Progenitor cell of endocrine pancreas (in vitro differentiated cells): ENCODE data around the gene TOMM22. TPM values are rescaled to one million over a fixed set of nuclear protein-coding genes. Genes with fewer than 3 reads are reported as not detected.

Experiments
- DNase-seq: peaks from one replicate; pipeline ENCODE4 v3.0.0; 2021; ENCODE audit warnings: low spot score; ENCODE audit not compliant: unreplicated experiment
- H3K27ac Mint-ChIP-seq: 2 replicates; pipeline ENCODE4 v1.8.0; 2021; ENCODE audit warnings: mild to moderate bottlenecking, moderate library complexity, mixed read lengths
- H3K27me3 Mint-ChIP-seq: 2 replicates; pipeline ENCODE4 v1.8.0; 2021; ENCODE audit warnings: mixed read lengths
- H3K36me3 Mint-ChIP-seq: 2 replicates; pipeline ENCODE4 v1.8.0; 2022; ENCODE audit warnings: mixed read lengths; ENCODE audit not compliant: insufficient read depth
- H3K4me1 Mint-ChIP-seq: 2 replicates; pipeline ENCODE4 v1.8.0; 2021; ENCODE audit warnings: low read depth, mixed read lengths
- H3K4me3 Mint-ChIP-seq: 2 replicates; pipeline ENCODE4 v1.8.0; 2021; ENCODE audit warnings: low read depth, mild to moderate bottlenecking, moderate library complexity, mixed read lengths
- H3K9me3 Mint-ChIP-seq: 2 replicates; pipeline ENCODE4 v1.8.0; 2021; ENCODE audit warnings: low read depth, mixed read lengths
- total RNA-seq: library from RNA; stranded (reverse); gene quantifications from 2 replicates; pipeline ENCODE4 v1.2.1, GENCODE V29; 2021
- TF ChIP-seq, protein P1 (sequence below): fragments of 200-600 bp; sonication (generic); IDR thresholded peaks from one replicate; pipeline ENCODE4 v1.5.0; 2021; ENCODE audit warnings: antibody characterized with exemption, mild to moderate bottlenecking; ENCODE audit not compliant: unreplicated experiment

Gene TOMM22
- total RNA-seq, 1 donor from 2014 or later, result 68.7 TPM

DNA sequence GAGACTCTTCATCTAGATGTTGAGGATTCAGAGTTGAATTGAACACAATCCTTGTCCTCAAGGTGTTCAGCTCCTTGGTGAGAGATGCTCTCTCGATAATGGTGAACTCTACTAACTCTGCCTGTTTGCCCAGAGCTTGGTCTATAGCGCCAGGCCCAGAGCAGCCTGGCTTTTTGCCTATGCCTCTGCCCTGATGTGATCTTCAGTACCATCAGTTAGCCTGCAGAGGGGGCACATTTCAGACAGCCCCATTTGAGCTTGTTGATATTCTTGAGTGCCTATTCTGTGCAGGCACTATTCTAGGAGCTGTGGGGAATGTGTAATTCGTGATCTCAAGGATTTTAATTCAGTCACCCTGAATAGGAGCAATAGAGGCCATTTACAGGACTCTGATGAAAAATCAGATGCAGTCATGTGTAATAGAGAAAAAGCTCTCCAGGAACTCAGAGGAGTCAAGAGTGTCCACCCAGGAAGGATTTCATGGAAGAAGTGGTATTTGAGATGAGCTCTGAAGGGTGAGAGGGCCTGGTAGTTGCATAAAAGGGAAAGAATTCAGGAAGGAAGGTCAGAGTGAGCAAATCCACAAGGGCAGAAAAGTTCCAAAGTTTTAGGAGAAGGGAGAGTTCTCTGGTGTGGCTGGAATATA, 43.3 kb downstream of the TOMM22 start:
- H3K36me3 Mint-ChIP-seq, result peaks cover 23% of the 10 kb centered on the region
- TF ChIP-seq, protein P1, sequence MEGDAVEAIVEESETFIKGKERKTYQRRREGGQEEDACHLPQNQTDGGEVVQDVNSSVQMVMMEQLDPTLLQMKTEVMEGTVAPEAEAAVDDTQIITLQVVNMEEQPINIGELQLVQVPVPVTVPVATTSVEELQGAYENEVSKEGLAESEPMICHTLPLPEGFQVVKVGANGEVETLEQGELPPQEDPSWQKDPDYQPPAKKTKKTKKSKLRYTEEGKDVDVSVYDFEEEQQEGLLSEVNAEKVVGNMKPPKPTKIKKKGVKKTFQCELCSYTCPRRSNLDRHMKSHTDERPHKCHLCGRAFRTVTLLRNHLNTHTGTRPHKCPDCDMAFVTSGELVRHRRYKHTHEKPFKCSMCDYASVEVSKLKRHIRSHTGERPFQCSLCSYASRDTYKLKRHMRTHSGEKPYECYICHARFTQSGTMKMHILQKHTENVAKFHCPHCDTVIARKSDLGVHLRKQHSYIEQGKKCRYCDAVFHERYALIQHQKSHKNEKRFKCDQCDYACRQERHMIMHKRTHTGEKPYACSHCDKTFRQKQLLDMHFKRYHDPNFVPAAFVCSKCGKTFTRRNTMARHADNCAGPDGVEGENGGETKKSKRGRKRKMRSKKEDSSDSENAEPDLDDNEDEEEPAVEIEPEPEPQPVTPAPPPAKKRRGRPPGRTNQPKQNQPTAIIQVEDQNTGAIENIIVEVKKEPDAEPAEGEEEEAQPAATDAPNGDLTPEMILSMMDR, result peak; percentile 47
- no peaks in the 10 kb centered on the region for H3K9me3 Mint-ChIP-seq
- no peak overlapping the region for H3K4me3 Mint-ChIP-seq
- H3K27me3 Mint-ChIP-seq, result no peaks in the 10 kb centered on the region
- no peak for DNase-seq
- no peaks in the 10 kb centered on the region for H3K4me1 Mint-ChIP-seq
- no peak overlapping the region for H3K27ac Mint-ChIP-seq

DNA sequence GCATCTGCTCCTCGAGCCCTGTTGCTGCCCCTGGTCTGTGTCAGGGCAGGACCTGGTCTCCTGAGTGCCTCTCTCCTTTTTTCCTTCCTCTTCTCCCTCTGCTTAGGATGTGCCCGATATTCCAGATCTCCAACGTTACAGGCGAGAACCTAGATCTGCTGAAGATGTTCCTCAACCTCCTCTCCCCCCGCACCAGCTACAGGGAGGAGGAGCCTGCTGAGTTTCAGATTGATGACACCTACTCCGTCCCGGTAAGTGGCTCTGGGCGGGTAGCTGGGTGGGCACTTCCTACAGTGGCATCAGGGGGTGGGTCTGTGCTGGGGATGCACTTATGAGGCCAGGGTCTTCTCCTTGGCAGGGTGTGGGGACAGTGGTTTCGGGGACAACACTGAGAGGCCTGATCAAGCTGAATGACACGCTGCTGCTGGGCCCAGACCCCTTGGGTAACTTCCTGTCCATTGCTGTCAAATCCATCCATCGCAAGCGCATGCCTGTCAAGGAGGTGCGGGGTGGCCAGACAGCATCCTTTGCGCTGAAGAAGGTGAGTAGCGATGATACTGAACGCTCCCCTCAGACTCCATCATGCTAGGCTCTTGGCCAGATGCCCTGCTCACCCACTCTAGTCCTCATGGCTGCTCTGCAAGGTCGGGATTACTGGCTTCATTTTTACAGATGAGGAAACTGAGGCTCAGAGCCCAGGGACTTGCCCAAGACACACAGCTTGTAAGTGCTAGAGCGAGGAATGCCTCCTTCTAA, 44.3 kb downstream of the TOMM22 start:
- no peak for DNase-seq
- no peaks in the 10 kb centered on the region for H3K9me3 Mint-ChIP-seq
- no peak overlapping the region for H3K4me3 Mint-ChIP-seq
- peaks cover 27% of the 10 kb centered on the region for H3K36me3 Mint-ChIP-seq
- TF ChIP-seq, protein P1, result no peak
- H3K27me3 Mint-ChIP-seq, result no peaks in the 10 kb centered on the region
- H3K4me1 Mint-ChIP-seq, result no peaks in the 10 kb centered on the region
- H3K27ac Mint-ChIP-seq, result no peak overlapping the region

DNA sequence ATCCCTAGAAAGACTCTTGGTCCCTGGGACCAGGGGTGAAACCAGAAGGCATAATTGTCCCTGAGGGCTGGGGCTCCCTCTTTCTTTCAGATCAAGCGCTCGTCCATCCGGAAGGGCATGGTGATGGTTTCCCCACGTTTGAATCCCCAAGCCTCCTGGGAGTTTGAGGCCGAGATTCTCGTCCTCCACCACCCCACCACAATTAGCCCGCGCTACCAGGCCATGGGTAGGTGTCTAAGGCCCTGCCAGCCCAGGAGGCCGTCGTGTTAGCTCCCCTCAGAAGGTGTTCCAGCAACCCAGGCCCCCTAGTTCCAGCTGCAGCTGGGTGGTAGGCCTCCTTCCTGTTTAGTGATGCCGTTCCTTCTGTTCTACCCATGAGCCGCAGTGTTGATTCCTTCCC, 45.4 kb downstream of the TOMM22 start:
- H3K27ac Mint-ChIP-seq, result no peak overlapping the region
- TF ChIP-seq, protein P1, result no peak
- DNase-seq, result no peak
- no peak overlapping the region for H3K4me3 Mint-ChIP-seq
- no peaks in the 10 kb centered on the region for H3K4me1 Mint-ChIP-seq
- no peaks in the 10 kb centered on the region for H3K27me3 Mint-ChIP-seq
- H3K9me3 Mint-ChIP-seq, result no peaks in the 10 kb centered on the region
- H3K36me3 Mint-ChIP-seq, result peaks cover 22% of the 10 kb centered on the region

DNA sequence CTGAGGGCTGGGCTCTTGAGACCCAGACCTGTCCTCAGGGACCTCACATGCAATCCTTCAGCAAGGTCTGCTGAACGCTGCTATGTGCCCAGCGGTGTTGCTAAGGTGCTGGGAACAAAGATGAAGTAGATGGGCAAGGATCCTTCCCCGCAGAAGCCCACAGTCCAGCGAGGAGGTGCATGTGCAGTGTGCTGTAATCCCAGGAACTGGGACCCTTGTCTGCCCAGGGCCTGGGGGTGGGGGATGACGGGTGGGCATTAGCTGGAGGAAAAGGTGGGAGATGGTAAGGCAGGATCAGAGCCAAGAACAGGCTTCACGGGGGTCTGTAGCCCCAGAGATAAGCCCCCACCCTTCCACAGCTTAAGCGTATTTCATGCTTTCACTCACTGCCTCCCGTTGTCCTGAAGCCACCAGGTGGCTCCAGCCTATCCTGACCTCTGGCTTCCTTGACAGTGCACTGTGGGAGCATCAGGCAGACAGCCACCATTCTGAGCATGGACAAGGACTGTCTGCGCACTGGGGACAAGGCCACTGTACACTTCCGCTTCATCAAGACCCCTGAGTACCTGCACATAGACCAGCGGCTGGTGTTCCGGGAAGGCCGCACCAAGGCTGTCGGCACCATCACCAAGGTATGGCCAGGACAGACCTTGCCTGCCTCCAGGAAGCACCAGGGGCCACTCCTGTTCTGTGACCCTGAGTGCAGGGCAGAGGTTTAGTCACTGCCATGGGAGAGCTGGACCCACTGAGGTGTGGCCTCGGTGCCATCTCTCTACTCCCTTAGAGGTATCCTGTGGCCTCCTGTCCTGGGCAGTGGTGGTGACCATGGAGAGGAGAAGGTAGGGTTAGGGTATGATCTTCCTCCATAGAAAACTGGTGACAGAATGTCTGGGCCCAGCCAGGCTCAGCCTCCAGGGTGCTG, 46.0 kb downstream of the TOMM22 start:
- DNase-seq, result no peak
- Mint-ChIP-seq H3K4me1 (no peaks in the 10 kb centered on the region), H3K4me3 (no peak overlapping the region), H3K27ac (no peak overlapping the region), H3K36me3 (peaks cover 18% of the 10 kb centered on the region), H3K9me3 (no peaks in the 10 kb centered on the region), H3K27me3 (no peaks in the 10 kb centered on the region)
- TF ChIP-seq, protein P1, result no peak
